Activated CD8-positive, alpha-beta memory T cell treated with anti-CD3 and anti-CD28 coated beads for 4 hours (primary cell): ENCODE results near the gene RASD1.

Experiments
- DNase-seq, 2 donors: peaks; one replicate each; pipeline ENCODE4 v3.0.0-alpha.2; 2020; ENCODE audit warnings: low read depth in 2 of 2

RASD1 gene

DNA sequence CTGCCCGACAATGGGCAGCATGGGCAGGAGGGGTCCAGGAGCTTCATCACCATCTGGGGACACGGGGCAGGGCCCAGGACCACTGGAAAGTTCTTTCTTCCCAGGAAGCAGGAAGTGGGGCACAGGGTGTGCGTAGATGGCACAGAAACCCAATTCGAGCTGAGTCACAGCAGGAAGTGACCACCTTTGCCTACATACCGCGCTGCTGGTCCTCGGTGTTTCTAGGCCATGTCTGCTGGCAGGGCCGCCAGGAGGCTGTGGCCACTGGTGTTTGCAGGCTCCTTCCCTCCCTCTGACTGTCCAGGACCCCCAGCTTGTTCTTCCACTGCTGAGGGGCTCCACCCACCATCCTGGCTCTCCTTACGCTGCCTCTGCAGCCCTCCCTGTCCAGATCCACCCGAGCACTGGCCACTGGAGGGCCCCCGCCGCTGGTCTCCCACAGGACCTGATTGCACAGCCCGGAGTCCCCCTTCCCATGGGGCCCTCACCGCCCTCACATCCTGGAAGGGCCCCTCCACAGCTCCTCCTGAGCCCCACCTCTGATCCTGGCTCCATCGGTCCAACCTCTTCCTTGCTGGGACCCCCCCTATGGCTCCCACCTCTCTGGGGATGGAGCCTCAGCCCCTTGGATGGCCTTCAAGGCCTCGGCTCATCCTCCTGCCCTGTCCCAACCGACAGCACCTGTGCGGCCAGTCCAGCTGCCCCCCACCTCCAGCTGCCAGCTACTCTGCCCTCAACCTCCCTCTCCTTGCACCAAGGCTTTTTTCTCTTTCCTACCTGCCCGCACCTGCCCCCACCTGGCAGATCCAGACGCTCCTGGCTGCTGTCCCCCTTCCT, 14.5 kb upstream of the RASD1 start:
- DNase-seq, result no peak

DNA sequence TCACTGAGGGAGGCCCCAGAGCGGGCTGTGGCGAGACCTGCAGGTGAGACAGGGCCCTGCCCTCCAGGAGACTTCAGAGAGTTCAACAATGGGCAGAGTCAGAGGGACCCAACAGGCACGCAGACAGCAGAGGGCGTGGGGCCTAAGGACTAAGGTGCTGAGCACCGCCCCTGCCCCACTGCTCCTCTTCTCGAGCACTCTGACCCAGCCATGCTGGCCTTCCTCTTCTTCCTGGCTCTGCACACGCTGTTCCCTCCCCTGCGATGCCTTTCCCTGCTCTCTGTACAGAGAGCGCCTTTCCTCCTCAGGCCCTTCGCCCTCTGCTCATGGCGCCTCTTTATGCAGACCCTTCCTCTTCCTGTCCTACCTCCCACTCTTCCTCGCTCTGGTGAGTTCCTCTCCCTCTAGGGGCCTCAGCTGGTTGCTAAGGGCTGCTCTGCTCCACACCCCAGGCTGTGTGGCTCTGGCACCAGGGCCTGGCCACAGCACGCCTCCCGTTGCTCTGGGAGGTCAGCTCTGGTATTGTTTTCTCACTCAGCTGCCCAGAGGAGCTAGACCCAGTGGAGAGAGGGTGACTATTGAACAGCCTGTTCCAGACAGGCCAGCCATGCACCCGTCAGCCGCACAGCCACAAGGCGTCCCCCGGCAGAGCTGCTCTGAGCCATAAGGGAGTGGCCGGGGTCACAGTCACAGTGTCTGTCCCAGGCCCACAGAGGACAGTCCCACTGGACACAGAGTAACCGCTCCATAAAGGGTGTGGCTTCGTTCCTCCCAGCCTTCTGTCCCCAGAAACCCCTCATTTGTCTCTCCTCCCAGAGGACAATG, 13.6 kb upstream of the RASD1 start:
- no peak for DNase-seq

DNA sequence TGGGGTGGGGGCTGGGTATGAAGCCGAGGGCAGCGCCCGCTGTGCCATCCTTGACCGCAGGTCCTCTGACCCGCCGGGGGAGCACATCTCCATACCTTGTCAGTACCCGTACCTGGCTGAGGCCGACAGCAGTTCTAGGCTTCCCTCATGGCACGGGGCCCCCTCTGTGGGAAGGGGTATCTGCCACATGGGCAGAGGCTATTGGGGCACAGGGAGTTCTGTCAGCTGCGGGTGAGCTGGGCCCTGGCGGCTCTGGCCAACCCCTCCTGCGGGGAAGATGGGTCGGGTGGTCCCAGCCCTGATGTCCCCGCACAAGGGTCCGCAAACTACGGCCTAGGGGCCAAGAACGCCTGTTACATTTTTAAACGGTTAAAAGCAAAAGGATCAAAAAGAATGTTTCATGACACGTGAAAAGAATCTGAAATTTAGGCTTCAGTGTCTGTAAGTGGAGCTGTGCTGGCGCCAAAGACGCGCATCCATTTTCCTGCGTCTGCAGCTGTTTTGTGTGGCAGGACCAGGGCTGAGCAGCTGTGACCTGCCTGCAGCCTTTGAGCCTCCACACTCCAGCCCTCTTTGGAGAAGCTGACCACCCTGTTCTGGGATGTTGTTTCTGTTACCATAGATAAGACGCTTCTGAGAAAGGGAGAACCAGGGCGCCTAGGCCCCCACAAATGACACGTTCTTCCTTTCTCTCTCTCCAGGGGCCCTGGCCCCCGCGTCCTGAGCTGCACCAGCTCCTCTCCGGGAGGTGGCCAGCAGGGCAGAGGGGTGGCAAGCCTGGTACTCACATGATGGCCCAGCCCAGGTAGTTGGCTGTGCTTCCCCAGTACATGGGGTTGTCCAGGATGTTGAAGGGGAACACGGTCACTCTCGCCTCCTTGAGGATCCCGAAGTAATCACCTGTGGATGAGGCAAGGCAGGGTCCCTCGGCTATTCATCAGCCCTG, 12.7 kb upstream of the RASD1 start:
- no peak for DNase-seq

DNA sequence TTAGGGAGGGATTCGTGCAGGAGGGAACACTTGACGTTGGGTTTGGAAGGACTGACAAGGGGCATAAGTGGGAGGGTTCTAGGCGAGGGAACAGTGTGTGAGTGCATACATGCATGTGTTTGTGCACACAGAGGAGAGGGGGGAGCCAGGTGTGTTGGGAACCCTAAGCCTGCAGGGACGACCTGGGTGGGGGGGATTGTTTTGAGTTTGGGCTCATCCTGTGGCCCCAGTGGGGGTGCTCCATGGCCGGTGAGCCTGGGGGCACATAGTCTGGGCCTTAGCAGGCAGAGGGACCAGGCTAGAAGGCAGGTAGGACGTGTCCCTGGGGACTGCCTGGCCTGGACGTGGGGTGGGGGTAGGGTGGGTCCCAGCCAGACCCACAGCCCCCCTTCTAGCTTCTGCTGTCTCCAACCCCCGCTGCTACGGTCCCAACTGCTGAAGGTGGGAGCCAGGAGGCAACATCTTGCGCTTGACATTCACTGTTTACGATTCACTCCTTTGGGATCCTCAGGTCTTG, 11.9 kb upstream of the RASD1 start:
- no peak for DNase-seq

DNA sequence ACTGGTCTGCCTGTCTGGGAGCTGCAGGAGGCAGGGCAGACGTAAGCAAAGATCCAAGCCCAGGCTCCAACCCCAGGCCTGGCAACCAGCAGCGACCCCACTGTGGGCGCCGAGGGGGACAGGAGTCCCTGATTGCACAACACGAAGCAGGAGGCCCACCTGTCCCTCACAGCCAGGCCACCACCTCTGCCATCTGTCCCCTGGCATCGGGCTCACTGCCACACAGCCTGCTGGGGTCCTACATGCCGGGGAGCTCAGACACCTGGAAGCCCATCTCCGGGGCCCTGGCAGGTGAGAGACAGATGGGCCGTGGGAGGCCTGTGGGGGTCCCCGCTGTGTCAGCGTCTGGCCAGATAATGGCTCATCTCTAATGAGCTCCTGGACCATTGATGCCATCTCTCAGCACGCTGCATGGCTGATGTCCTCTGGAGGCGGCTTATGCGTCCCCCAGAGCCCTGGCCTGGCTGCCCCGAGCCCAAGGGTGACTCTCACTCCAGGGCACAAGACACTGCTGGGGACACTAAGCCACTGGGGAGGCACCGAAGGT, 11.3 kb upstream of the RASD1 start:
- DNase-seq, result no peak

DNA sequence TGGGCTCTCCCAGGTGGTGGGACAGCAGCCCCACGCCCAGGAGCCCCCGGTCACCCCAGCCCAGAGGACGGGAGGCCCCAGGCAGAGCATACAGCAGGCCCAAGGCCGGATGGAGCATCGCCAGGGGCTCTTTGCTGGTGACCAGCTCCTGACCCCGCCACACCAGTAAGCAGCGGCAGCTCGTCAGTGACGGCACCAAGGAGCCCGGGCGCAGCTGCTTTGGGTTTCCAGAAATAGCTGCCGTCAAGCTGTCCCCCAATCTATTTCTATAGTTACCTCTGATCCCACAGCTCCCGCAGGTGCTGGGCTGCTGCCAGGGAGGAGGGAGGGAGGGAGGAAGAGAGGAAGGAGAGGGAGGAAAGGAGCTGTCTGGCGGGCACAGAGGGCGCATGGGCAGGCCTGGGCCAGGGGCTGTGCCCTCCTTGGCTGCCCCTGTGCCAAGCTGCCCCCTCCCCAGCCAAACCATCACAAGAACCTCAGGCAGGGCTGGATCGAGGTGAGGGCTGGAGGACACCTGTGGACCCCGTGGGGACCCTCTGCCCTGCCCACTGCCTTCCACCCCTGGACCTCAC, 10.8 kb upstream of the RASD1 start:
- no peak for DNase-seq

DNA sequence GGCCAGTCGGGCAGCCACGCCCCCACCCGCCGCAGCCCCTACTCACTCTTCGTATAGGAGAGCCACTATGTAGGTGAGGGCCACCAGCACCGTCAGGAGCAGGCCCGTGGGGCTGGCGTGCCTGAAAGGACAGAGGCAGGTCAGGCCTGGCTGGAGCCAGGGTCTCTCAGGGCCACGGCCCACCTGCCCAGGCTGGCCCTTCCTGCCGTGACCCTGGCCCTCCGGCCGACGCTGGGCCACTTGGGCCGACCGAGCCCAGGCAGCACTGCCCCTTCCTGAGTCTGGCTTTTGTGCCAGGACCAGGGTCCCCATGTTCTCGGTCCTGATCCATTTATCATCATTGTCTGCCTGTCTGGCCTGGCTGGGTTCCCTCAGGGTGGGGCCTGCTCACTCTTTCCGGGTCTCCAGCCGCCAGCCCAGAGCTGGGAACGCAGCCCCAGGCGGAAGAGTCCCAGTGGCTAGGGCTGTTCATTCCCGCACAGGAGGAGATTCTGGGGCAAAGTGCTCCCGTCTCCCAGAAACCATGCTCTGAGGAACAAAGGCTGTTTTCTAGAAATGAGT, 10.1 kb upstream of the RASD1 start:
- no peak for DNase-seq

DNA sequence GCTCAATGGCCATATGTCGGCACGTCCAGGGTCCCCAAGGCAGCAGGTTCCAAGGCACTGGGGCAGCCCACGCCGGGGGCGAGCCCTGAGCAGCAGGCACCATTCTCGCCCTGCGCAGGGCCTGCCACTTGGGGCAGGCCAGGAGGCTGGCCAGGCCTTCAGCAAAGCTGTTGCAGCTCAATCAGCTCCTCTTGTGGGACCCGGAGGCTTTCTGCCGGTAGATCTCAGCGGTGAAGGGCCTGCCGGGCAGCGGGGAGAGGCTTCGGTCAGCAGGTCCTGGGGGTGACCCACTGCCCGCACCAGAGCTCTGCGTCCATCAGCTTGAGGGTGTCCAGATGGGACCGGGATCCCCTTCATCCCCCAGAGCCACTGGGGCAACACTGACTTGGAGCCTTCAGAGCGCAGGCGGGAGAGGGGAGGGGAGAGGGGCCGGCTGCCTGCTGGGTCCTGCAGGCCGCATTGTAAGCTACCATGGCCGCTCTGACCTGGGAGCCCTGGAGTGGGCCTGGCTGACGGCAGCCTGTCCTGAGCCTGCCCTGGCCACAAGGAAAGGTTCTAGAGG, 9.5 kb upstream of the RASD1 start:
- DNase-seq, result no peak

DNA sequence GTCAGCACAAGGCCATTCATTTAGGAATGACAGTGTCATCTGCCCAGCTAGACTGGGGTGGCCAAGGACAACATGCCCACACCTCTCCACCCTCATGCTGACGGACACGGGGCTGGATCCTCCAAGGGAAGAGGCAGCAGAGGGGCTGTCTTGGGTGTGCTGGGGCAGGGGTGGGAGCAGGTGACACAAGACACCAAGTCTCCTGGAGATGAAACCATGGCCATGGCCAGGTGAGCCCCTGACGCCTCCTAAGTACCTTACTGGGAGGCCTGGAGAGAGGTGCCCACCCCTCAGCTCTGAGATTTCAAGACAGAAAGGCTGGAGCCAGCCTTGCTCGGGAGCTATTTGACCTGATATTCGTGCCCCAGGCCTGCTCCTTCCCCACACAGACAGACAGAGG, 9.0 kb upstream of the RASD1 start:
- no peak for DNase-seq

DNA sequence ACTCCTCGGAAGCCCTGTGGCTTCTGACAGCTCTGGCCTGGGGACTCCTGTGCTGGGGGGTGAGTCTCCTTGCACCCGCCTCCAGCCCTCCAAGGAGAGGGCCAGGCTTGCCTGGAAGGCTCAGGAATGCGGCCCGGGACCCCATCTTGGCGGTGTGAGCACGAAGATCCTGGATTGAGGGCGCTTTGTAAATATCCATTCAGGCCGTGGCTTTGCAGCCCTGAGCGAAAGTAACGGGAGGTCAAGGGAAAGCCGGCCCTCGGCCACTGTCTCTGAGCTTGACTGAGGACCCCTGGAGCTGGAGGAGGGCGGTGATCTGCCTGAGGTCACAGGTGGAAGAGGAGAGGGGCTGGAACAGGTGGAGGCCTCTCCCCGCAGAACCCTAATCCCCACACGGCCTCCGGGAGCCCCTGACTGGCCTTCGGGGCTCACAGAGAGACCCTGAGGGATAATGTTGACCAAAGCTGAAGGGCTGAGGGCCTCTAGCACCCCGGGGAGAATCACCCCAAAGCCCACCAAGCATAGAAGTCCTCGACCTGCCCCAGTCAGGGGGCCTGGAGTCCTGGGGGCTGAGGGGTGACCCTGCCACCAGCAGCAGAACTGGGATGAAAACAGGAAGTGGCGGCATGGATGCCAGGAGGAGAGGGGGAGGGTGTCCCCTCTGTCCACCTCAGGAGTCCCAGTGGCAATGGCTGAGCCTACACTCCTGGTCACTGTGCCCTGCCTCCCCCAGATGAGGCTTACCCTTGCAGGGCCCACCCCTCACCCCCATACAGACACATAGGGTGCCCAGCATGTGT, 8.3 kb upstream of the RASD1 start:
- no peak for DNase-seq

DNA sequence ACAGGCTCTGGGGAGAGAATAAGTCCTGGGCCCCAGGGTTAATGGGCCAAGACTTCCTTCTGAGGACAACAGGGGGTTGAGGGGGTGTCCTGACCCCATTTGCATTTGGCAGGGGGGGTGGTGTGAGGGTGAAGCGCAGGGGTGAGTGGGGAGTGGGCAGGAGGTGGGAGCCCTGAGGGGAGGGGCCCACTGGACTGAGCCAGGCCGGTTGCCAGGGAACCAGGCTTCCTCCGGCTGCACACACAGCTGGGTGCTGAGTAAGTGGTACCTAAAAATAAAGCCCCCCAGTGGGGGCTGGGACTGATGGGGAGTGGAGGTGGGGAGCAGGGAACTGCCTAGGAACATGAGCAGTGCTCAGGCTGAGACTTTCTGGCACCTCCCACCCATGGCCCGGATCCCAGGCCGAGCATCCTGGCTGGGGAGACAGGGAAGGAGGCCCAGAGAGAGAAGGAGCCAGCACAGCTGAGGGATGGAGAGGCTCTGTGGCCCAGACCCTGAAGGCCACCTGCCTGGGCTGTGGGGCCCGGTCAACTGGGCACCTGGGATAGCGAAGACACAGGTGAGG, 7.5 kb upstream of the RASD1 start:
- no peak for DNase-seq

DNA sequence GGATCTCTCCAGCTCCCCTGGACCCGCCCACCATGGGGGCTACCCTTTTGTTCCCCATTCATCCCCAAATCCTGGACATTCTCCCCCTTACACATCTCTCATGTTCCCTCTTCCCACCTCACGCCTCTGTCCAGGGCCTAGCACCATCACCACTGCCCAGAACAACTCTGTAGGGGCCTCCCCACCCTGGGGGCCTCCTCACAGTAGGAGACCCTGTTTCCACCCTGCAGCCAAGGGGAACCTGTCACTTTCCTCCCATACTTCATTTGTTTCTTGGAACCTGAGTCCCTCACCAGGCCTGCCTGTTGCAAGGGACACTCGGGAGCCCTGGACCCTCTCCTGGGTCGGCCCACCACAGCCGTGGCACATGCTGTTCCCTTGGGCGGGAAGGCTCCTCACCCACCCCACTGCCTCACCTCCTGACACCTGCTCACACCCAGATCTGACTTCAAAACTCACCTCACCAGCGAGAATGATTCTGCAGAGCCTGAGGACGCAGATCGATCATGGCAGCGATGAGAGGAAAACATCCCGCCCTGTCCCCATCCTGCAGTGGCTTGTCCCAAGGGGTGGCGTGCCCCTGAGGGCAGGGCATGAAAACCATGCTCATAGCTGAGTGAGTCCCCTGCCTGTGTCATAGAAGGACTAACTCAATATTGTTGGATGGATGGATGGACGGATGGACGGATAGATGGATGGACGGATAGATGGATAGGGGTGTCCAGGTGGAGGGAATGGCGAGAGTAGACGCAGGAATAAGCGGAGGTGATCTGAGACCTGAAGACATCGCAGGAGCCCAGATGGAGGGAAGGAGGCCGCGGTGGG, 6.8 kb upstream of the RASD1 start:
- no peak for DNase-seq

DNA sequence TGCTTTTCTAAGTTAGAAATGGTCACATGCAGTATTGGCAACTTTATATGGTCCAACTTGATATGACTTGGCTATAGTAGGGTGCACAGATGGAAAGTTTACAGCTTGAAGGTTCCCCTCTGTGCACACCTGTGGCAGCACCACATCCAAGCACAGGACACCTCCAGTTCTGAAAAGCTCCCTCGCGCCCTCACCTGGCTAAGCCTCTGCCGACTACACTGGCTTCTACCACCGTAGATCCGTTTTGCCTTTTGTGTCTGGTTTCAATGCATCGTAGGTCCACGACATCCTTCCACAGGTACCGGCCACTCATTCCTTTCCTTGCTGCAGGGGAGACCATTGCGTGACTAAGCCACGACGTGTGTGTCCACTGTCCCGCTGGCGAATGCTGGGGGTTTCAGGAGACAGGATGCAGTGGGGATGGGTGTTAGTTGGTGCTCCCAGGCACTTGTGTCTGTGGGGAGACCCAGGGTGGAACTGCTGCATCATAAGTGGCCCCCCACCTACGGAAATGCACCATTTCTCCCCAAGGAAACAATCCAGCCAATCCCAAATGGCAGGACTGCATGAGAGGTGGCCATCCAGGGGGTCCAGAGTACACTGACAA, 4.9 kb upstream of the RASD1 start:
- DNase-seq, result no peak

DNA sequence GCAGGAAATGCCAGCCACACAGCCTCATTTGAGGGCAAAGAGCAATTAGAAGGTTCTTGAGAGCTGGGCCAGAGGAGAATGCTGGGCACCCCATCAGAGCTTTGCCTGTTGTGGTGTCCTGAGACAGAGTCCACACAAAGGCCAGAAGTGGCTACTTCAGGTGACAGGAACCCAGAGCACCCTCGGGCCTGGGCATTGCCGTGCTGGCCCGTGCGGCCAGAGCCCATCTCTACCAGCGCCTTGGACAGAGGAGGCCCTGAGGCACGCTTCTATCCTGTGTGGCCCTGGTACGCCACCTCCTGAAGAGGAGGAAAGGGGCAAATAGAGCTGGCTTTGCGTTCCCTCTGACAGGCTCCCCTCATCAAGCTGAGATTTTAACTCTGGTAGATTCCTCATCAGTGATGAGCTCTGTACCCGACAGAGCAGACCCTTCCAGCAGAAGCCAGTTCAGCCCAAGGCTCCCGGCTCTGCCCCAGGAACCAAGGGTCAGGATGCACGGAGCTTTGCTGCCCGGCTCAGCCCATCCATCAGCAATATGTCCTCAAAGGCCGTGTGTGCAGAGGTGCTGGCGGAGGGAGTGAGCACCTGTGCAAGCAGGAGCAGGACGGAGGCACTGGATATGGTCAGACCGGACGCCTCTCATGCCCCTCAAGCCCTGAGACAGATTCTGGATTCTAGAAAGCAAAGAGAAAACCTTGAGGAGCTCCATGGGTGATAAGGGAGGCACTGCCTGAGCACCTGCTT, 3.4 kb upstream of the RASD1 start:
- no peak for DNase-seq

DNA sequence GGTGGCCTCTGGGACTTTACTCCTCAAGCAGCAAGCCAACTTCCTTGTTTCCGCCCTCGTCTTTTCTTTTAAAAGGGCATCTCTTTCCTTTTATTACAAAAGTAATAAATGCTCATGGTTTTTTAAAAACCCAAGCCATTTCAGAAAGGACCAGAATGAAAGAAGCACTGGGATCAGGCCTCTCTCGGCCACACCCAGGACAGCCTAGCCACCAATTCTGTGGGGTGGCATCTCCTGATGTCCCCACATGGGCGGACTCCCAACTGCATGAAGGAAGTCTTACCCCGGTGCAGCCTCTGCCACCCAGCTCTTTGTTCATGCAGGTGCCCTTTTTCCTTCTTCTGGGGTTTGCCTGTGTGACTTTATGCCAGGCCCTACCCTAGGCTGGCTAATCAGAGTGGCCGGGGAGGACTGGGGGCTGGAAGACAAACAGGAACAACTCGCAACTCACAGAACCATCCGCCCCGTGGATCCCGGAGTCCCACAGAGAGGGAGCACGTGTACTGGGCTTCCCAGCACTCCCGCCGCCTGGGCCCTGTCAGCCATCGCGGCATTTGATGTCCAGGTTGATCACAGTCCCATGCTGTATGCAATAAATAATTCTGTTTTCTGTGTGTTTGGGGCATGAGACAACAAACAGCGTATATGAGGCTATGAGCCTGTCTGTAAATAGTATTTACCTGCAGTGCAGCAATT, 2.6 kb upstream of the RASD1 start:
- DNase-seq, result no peak

DNA sequence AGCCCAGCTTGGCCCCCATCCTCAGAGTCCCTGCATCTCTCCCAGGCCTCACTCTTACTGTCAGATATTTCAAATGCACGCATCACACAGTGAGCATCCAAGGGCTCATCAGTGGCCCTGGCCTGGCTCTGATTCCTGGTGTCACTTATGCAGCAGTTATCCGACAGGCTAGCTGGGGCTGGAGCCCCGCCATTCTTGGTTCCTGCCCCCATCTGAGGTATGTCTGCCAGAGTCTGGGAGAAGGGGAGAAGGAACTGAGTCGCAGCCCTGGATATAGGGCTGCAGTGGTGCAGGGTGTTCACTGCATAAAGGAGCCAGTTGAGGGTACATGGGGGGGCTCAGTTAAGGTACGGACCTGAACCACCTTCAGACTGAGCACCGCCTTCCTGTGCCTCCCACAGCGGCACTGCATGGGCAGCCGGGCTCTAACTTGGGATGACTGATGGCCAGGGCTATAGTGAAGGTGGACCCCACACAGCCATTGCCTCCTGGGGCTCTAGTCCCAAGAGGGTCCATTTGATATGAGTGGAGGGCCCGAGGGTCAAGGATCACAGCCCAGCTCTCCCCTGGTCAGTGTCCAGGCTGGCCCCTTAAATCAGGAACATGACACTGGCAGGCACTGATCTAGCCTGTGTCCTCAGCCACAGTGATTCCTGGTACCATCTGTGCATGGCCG, 1.8 kb upstream of the RASD1 start:
- DNase-seq, result no peak
